Mesendoderm (in vitro differentiated cells): Measurements from ENCODE around the gene LMOD1.
"Not testable (repeated sequence)": the region's sequence is repeated elsewhere in the genome, so short reads cannot be mapped to it uniquely, and the experiment has no call there.

Experiments
- DNase-seq: peaks from one replicate; pipeline ENCODE4 v3.0.0; 2013
- H2AK5ac ChIP-seq: 2 replicates; pipeline ENCODE4 v1.6.1; 2013; ENCODE audit warnings: low read length, inconsistent platforms
- H2BK120ac ChIP-seq: 2 replicates; pipeline ENCODE4 v1.6.1; 2013; ENCODE audit warnings: low read depth, mild to moderate bottlenecking, low read length, moderate library complexity, mixed read lengths
- H2BK15ac ChIP-seq: replicated peaks from 2 replicates; pipeline ENCODE4 v1.6.1; 2013; ENCODE audit warnings: low read depth, mild to moderate bottlenecking, moderate library complexity
- H2BK5ac ChIP-seq: 2 replicates; pipeline ENCODE4 v1.6.1; 2013; ENCODE audit warnings: low read length, inconsistent platforms
- H3K18ac ChIP-seq: 2 replicates; pipeline ENCODE4 v1.6.1; 2013; ENCODE audit warnings: mild to moderate bottlenecking, low read length, mixed read lengths
- H3K23ac ChIP-seq: one replicate; pipeline ENCODE4 v1.6.1; 2013; ENCODE audit warnings: low read length
- H3K27ac ChIP-seq: 2 replicates; pipeline ENCODE4 v1.5.1; 2013; ENCODE audit warnings: low read depth, mild to moderate bottlenecking, inconsistent platforms, low read length, moderate library complexity
- H3K27me3 ChIP-seq: 2 replicates; pipeline ENCODE4 v1.6.1; 2013; ENCODE audit warnings: low read length, control low read depth, mild to moderate bottlenecking, inconsistent platforms; ENCODE audit not compliant: insufficient read depth, poor library complexity
- H3K36me3 ChIP-seq: 2 replicates; pipeline ENCODE4 v1.6.1; 2013; ENCODE audit warnings: low read length, inconsistent platforms; ENCODE audit not compliant: control insufficient read depth, insufficient read depth
- H3K4ac ChIP-seq: one replicate; pipeline ENCODE4 v1.6.1; 2013; ENCODE audit warnings: low read depth, mild to moderate bottlenecking, low read length, moderate library complexity
- H3K4me1 ChIP-seq: 2 replicates; pipeline ENCODE4 v1.6.1; 2013; ENCODE audit warnings: low read depth, low read length, inconsistent platforms; ENCODE audit not compliant: control insufficient read depth
- H3K4me2 ChIP-seq: 2 replicates; pipeline ENCODE4 v1.6.1; 2013; ENCODE audit warnings: low read length
- H3K4me3 ChIP-seq: 2 replicates; pipeline ENCODE4 v1.5.1; 2013; ENCODE audit warnings: mild to moderate bottlenecking, low read length
- H3K56ac ChIP-seq: one replicate; pipeline ENCODE4 v1.6.1; 2013; ENCODE audit warnings: low read length
- H3K79me1 ChIP-seq: 2 replicates; pipeline ENCODE4 v1.6.1; 2013; ENCODE audit warnings: low read length, inconsistent platforms
- H3K79me2 ChIP-seq: 2 replicates; pipeline ENCODE4 v1.6.1; 2013; ENCODE audit warnings: mild to moderate bottlenecking, low read length; ENCODE audit not compliant: control insufficient read depth, insufficient read depth
- H3K9ac ChIP-seq: 2 replicates; pipeline ENCODE4 v1.6.1; 2013; ENCODE audit warnings: low read length, inconsistent platforms
- H4K5ac ChIP-seq: one replicate; pipeline ENCODE4 v1.6.1; 2013; ENCODE audit warnings: low read length
- H4K8ac ChIP-seq: one replicate; pipeline ENCODE4 v1.6.1; 2013; ENCODE audit warnings: low read depth, mild to moderate bottlenecking, control low read depth, low read length, moderate library complexity
- WGBS: extraction: QIAGEN DNeasy Blood & Tissue Kit; methylation state at CpG from one replicate; pipeline ENCODE4 v1.1.7; 2013; ENCODE audit warnings: low lambda C conversion rate, missing lambda C conversion rate; ENCODE audit not compliant: insufficient coverage; ENCODE audit errors: extremely low coverage; 5-methylcytosine and 5-hydroxymethylcytosine counted together

LMOD1 gene

GRCh38 chr1:201876148-201876818, 70.1 kb downstream of the LMOD1 start:
- no peak overlapping the region for H2BK5ac ChIP-seq
- H3K79me1 ChIP-seq, result no peaks in the 10 kb centered on the region
- no peak overlapping the region for H4K8ac ChIP-seq
- no peak for DNase-seq
- H2BK120ac ChIP-seq, result no peak overlapping the region
- H3K36me3 ChIP-seq, result peaks cover 14% of the 10 kb centered on the region
- H2BK15ac ChIP-seq, result no peak overlapping the region
- H3K4ac ChIP-seq, result no peak overlapping the region
- H2AK5ac ChIP-seq, result no peak overlapping the region
- no peak overlapping the region for H3K56ac ChIP-seq
- H3K23ac ChIP-seq, result no peak overlapping the region
- no peak overlapping the region for H3K4me3 ChIP-seq
- no peak overlapping the region for H3K4me2 ChIP-seq
- H4K5ac ChIP-seq, result no peak overlapping the region
- H3K27ac ChIP-seq, result no peak overlapping the region
- H3K18ac ChIP-seq, result no peak overlapping the region
- no peaks in the 10 kb centered on the region for H3K27me3 ChIP-seq
- H3K79me2 ChIP-seq, result no peaks in the 10 kb centered on the region
- H3K9ac ChIP-seq, result no peak overlapping the region
- H3K4me1 ChIP-seq, result peaks cover 2% of the 10 kb centered on the region
- no CpG with 5 or more reads among the region's 8 CpGs for WGBS

DNA sequence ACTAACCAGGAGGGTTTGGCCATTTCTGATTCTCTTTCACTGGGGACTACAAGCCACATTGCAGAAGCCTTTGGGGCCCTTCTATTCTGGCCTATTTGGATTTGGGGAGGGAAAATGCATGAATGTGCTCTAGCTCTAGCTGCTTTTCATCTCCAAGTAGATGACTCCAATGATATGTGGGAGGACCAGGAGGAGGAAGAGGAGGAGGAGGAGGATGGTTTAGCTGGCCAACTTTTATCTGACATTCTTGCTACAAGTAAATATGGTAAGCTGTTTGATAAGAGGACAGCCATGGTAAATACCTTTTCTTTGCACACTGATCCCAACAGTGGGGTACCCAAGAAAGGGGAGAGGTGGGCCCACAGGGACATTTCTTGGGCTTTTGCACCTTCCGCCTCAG, 71.7 kb downstream of the LMOD1 start:
- DNase-seq, result no peak
- H4K5ac ChIP-seq, result no peak overlapping the region
- H2BK15ac ChIP-seq, result no peak overlapping the region
- H3K18ac ChIP-seq, result no peak overlapping the region
- H3K4ac ChIP-seq, result no peak overlapping the region
- no peak overlapping the region for H2BK120ac ChIP-seq
- H3K36me3 ChIP-seq, result peaks cover 23% of the 10 kb centered on the region
- no peak overlapping the region for H3K4me3 ChIP-seq
- H3K79me1 ChIP-seq, result no peaks in the 10 kb centered on the region
- H3K4me2 ChIP-seq, result no peak overlapping the region
- H3K56ac ChIP-seq, result no peak overlapping the region
- H3K23ac ChIP-seq, result no peak overlapping the region
- H3K27ac ChIP-seq, result no peak overlapping the region
- no peak overlapping the region for H3K9ac ChIP-seq
- no peak overlapping the region for H4K8ac ChIP-seq
- no peaks in the 10 kb centered on the region for H3K27me3 ChIP-seq
- no peaks in the 10 kb centered on the region for H3K79me2 ChIP-seq
- H3K4me1 ChIP-seq, result no peaks in the 10 kb centered on the region
- no peak overlapping the region for H2BK5ac ChIP-seq
- no peak overlapping the region for H2AK5ac ChIP-seq
- no CpG with 5 or more reads among the region's 1 CpG for WGBS

DNA sequence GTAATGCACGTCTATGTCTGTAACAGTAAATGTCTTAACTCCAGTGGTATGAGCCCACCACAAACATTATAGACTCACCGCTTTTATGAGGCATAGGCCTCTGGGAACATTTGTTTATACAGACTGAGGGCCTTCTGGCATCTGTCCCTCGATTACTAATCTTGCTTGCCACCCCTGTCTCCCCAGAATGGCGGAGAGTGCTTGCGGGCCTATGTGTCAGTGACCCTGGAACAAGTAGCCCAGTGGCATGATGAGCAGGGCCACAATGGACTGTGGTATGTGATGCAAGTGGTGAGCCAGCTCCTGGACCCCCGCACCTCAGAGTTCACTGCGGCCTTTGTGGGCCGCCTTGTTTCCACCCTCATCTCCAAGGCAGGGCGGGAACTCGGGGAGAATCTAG, 76.0 kb downstream of the LMOD1 start:
- H2AK5ac ChIP-seq, result no peak overlapping the region
- no peak overlapping the region for H3K56ac ChIP-seq
- H3K79me2 ChIP-seq, result no peaks in the 10 kb centered on the region
- H3K9ac ChIP-seq, result no peak overlapping the region
- H3K79me1 ChIP-seq, result no peaks in the 10 kb centered on the region
- no peak overlapping the region for H3K4ac ChIP-seq
- H4K8ac ChIP-seq, result no peak overlapping the region
- no peak overlapping the region for H4K5ac ChIP-seq
- no peaks in the 10 kb centered on the region for H3K27me3 ChIP-seq
- H2BK15ac ChIP-seq, result no peak overlapping the region
- H2BK5ac ChIP-seq, result no peak overlapping the region
- no peak for DNase-seq
- no peaks in the 10 kb centered on the region for H3K4me1 ChIP-seq
- H3K27ac ChIP-seq, result no peak overlapping the region
- no peak overlapping the region for H3K23ac ChIP-seq
- no peak overlapping the region for H3K4me3 ChIP-seq
- peaks cover 26% of the 10 kb centered on the region for H3K36me3 ChIP-seq
- no peak overlapping the region for H3K4me2 ChIP-seq
- no CpG with 5 or more reads among the region's 10 CpGs for WGBS
- no peak overlapping the region for H2BK120ac ChIP-seq
- H3K18ac ChIP-seq, result no peak overlapping the region

GRCh38 chr1:201861448-201861847, 84.9 kb downstream of the LMOD1 start:
- Histone ChIP-seq H3K79me2 (no peaks in the 10 kb centered on the region), H3K4ac (no peak overlapping the region), H2BK120ac (no peak overlapping the region), H3K4me2 (no peak overlapping the region), H4K8ac (no peak overlapping the region), H3K56ac (no peak overlapping the region), H3K4me3 (no peak overlapping the region), H3K4me1 (no peaks in the 10 kb centered on the region), H3K23ac (no peak overlapping the region), H3K36me3 (peaks cover 9% of the 10 kb centered on the region), H2BK15ac (no peak overlapping the region), H3K27ac (no peak overlapping the region), H3K79me1 (no peaks in the 10 kb centered on the region), H2AK5ac (no peak overlapping the region), H3K18ac (no peak overlapping the region), H2BK5ac (no peak overlapping the region), H3K9ac (no peak overlapping the region), H4K5ac (no peak overlapping the region), H3K27me3 (no peaks in the 10 kb centered on the region)
- DNase-seq, result no peak
- WGBS, result no CpG with 5 or more reads among the region's 7 CpGs

- WGBS, result no CpG with 5 or more reads among the region's 5 CpGs
- Histone ChIP-seq H3K56ac (no peak overlapping the region), H2BK120ac (no peak overlapping the region), H3K79me1 (no peaks in the 10 kb centered on the region), H4K5ac (no peak overlapping the region), H3K4me3 (no peak overlapping the region), H3K79me2 (no peaks in the 10 kb centered on the region), H3K36me3 (peaks cover 9% of the 10 kb centered on the region), H3K9ac (no peak overlapping the region), H3K27me3 (no peaks in the 10 kb centered on the region), H2BK5ac (no peak overlapping the region), H3K23ac (no peak overlapping the region), H3K18ac (no peak overlapping the region), H3K4me1 (no peaks in the 10 kb centered on the region), H4K8ac (no peak overlapping the region), H3K4ac (no peak overlapping the region), H3K27ac (no peak overlapping the region), H2BK15ac (no peak overlapping the region), H2AK5ac (no peak overlapping the region), H3K4me2 (no peak overlapping the region)
- no peak for DNase-seq
Observed at GRCh38 chr1:201859424-201859823, 86.9 kb downstream of the LMOD1 start.

- not testable (repeated sequence) for H3K4me1 ChIP-seq, H3K9ac ChIP-seq, H3K27me3 ChIP-seq, H3K79me1 ChIP-seq, H2BK5ac ChIP-seq, H4K5ac ChIP-seq, H3K4ac ChIP-seq, H2BK120ac ChIP-seq, H3K23ac ChIP-seq, DNase-seq, H3K36me3 ChIP-seq, H3K4me2 ChIP-seq, H3K27ac ChIP-seq, H4K8ac ChIP-seq, H2AK5ac ChIP-seq, H3K79me2 ChIP-seq, H3K4me3 ChIP-seq, H3K56ac ChIP-seq, H2BK15ac ChIP-seq, H3K18ac ChIP-seq
- no CpG with 5 or more reads among the region's 2 CpGs for WGBS
Observed at GRCh38 chr1:201856722-201857121, 89.6 kb downstream of the LMOD1 start.
